Natural killer cell treated with Interleukin-12 subunit alpha and Interleukin-12 subunit beta and Interleukin-15 and Interleukin-18, amount 100 ng/mL, for 72 hours (primary cell): Measurements from ENCODE around the gene RIC8A. TPM values are rescaled to one million over a fixed set of nuclear protein-coding genes. Genes with fewer than 3 reads are reported as not detected.

ENCODE experiments used
- ATAC-seq, 2 donors: fragments of 150-1000 bp; cut with Tn5 transposase in 1 of 2; sonication (Bioruptor Pico), chemical (Tn5 transposase) in 1 of 2; 2 replicates each; pipeline ENCODE4 v1.10.0; 2021
- DNase-seq: peaks from one replicate; pipeline ENCODE4 v3.0.0; 2022; ENCODE audit warnings: low spot score
- H3K27ac Mint-ChIP-seq, 2 donors: 1 replicate in 1 of 2; 2 replicates in 1 of 2; pipeline ENCODE4 v1.8.0; 2022; ENCODE audit warnings: mixed read lengths in 2 of 2, mild to moderate bottlenecking in 1 of 2, moderate library complexity in 1 of 2
- H3K27me3 Mint-ChIP-seq, 2 donors: 1 replicate in 1 of 2; 2 replicates in 1 of 2; pipeline ENCODE4 v1.8.0; 2022; ENCODE audit warnings: mixed read lengths in 2 of 2
- H3K36me3 Mint-ChIP-seq: one replicate; pipeline ENCODE4 v1.8.0; 2022; ENCODE audit warnings: mixed read lengths
- H3K4me1 Mint-ChIP-seq, 2 donors: 1 replicate in 1 of 2; 2 replicates in 1 of 2; pipeline ENCODE4 v1.8.0; 2022; ENCODE audit warnings: low read depth in 2 of 2, mixed read lengths in 2 of 2, mild to moderate bottlenecking in 1 of 2
- H3K4me3 Mint-ChIP-seq: one replicate; pipeline ENCODE4 v1.8.0; 2022; ENCODE audit warnings: mixed read lengths
- H3K9me3 Mint-ChIP-seq: 2 replicates; pipeline ENCODE4 v1.8.0; 2022; ENCODE audit warnings: mixed read lengths
- total RNA-seq, 2 donors: library from RNA; stranded (reverse); gene quantifications; one replicate each; pipeline ENCODE4 v1.2.3, GENCODE V29; 2022

Gene RIC8A
- total RNA-seq, 2 donors from 2014 or later = 130 to 148 TPM

GRCh38 chr11:208917-209260 is 1.4 kb downstream of the RIC8A start:
- Mint-ChIP-seq H3K27ac (peak overlapping the region; percentile 98 to 99), H3K4me1 (peaks cover 27 to 40% of the 10 kb centered on the region in 2 donors), H3K4me3 (peak overlapping the region; percentile 96), H3K27me3 (no peaks in the 10 kb centered on the region), H3K9me3 (no peaks in the 10 kb centered on the region), H3K36me3 (no peaks in the 10 kb centered on the region)
- DNase-seq (no peak), ATAC-seq (peak in 1 of 2 donors; percentile 1)

GRCh38 chr11:209275-210121 is 2.0 kb downstream of the RIC8A start:
- no peaks in the 10 kb centered on the region for H3K27me3 Mint-ChIP-seq

GRCh38 chr11:210122-210802 is 2.8 kb downstream of the RIC8A start:
- Mint-ChIP-seq H3K36me3 (no peaks in the 10 kb centered on the region), H3K4me1 (peaks cover 25 to 32% of the 10 kb centered on the region in 2 donors), H3K27ac (peak overlapping the region; percentile 69 to 98), H3K27me3 (no peaks in the 10 kb centered on the region), H3K4me3 (peak overlapping the region; percentile 96), H3K9me3 (no peaks in the 10 kb centered on the region)
- DNase-seq = no peak
- no peak for ATAC-seq

More at GRCh38 chr11:209275-210121, 2.0 kb downstream of the RIC8A start:
- DNase-seq = no peak
- Mint-ChIP-seq H3K9me3 (no peaks in the 10 kb centered on the region), H3K27ac (peak overlapping the region; percentile 98 to 99), H3K4me1 (peaks cover 25 to 36% of the 10 kb centered on the region in 2 donors), H3K4me3 (peak overlapping the region; percentile 96), H3K36me3 (no peaks in the 10 kb centered on the region)
- ATAC-seq = no peak

- Mint-ChIP-seq H3K4me3 (no peak overlapping the region), H3K36me3 (no peaks in the 10 kb centered on the region), H3K4me1 (peaks cover 25 to 29% of the 10 kb centered on the region in 2 donors), H3K27ac (no peak overlapping the region), H3K9me3 (no peaks in the 10 kb centered on the region), H3K27me3 (no peaks in the 10 kb centered on the region)
- ATAC-seq = no peak
- no peak for DNase-seq
Measured at GRCh38 chr11:210803-211180, 3.3 kb downstream of the RIC8A start.

GRCh38 chr11:211295-211694 is 3.8 kb downstream of the RIC8A start:
- Mint-ChIP-seq H3K27me3 (no peaks in the 10 kb centered on the region), H3K4me1 (peaks cover 21 to 24% of the 10 kb centered on the region in 2 donors), H3K27ac (peak overlapping the region in 1 of 2 donors; percentile 23), H3K9me3 (no peaks in the 10 kb centered on the region), H3K36me3 (no peaks in the 10 kb centered on the region), H3K4me3 (peak overlapping the region; percentile 8)
- DNase-seq = no peak
- ATAC-seq = no peak

GRCh38 chr11:211741-212140 is 4.2 kb downstream of the RIC8A start:
- H3K4me1 Mint-ChIP-seq = peaks cover 17 to 22% of the 10 kb centered on the region in 2 donors
- H3K27me3 Mint-ChIP-seq = no peaks in the 10 kb centered on the region
- no peaks in the 10 kb centered on the region for H3K36me3 Mint-ChIP-seq
- H3K27ac Mint-ChIP-seq = peak overlapping the region in 1 of 2 donors; percentile 23
- H3K4me3 Mint-ChIP-seq = peak overlapping the region; percentile 8
- no peaks in the 10 kb centered on the region for H3K9me3 Mint-ChIP-seq
- ATAC-seq (no peak), DNase-seq (no peak)

GRCh38 chr11:212150-213100 is 4.9 kb downstream of the RIC8A start:
- H3K36me3 Mint-ChIP-seq = no peaks in the 10 kb centered on the region
- no peak overlapping the region for H3K27ac Mint-ChIP-seq
- H3K27me3 Mint-ChIP-seq = no peaks in the 10 kb centered on the region
- H3K9me3 Mint-ChIP-seq = no peaks in the 10 kb centered on the region
- DNase-seq (peak; percentile 29), ATAC-seq (no peak)
- peaks cover 16 to 17% of the 10 kb centered on the region in 2 donors for H3K4me1 Mint-ChIP-seq
- H3K4me3 Mint-ChIP-seq = no peak overlapping the region

- no peaks in the 10 kb centered on the region for H3K27me3 Mint-ChIP-seq
- H3K36me3 Mint-ChIP-seq = peaks cover 3% of the 10 kb centered on the region
- H3K27ac Mint-ChIP-seq = peak overlapping the region in 1 of 2 donors; percentile 13
- H3K4me1 Mint-ChIP-seq = peaks cover 13 to 18% of the 10 kb centered on the region in 2 donors
- ATAC-seq (no peak), DNase-seq (peak; percentile 38)
- H3K9me3 Mint-ChIP-seq = no peaks in the 10 kb centered on the region
- no peak overlapping the region for H3K4me3 Mint-ChIP-seq
Measured at GRCh38 chr11:213111-213510, 5.6 kb downstream of the RIC8A start.

GRCh38 chr11:214083-214482 is 6.6 kb downstream of the RIC8A start:
- peaks cover 11 to 18% of the 10 kb centered on the region in 2 donors for H3K4me1 Mint-ChIP-seq
- no peaks in the 10 kb centered on the region for H3K27me3 Mint-ChIP-seq
- no peak for DNase-seq
- no peak overlapping the region for H3K4me3 Mint-ChIP-seq
- no peak overlapping the region for H3K27ac Mint-ChIP-seq
- no peaks in the 10 kb centered on the region for H3K9me3 Mint-ChIP-seq
- H3K36me3 Mint-ChIP-seq = peaks cover 4% of the 10 kb centered on the region
- ATAC-seq = no peak

- no peak for ATAC-seq
- Mint-ChIP-seq H3K36me3 (peaks cover 4% of the 10 kb centered on the region), H3K4me1 (peaks cover 4 to 11% of the 10 kb centered on the region in 2 donors), H3K4me3 (no peak overlapping the region), H3K9me3 (no peaks in the 10 kb centered on the region), H3K27me3 (no peaks in the 10 kb centered on the region), H3K27ac (no peak overlapping the region)
- no peak for DNase-seq
Measured at GRCh38 chr11:215581-216037, 8.1 kb downstream of the RIC8A start.

- Mint-ChIP-seq H3K27ac (no peak overlapping the region), H3K9me3 (no peaks in the 10 kb centered on the region), H3K4me1 (peaks cover 4 to 9% of the 10 kb centered on the region in 2 donors), H3K4me3 (no peak overlapping the region), H3K36me3 (peaks cover 4% of the 10 kb centered on the region), H3K27me3 (no peaks in the 10 kb centered on the region)
- DNase-seq = no peak
- ATAC-seq = no peak
Measured at GRCh38 chr11:216081-216974, 8.8 kb downstream of the RIC8A start.

GRCh38 chr11:217704-218103 is 10.2 kb downstream of the RIC8A start:
- no peak for DNase-seq
- no peak for ATAC-seq
- peaks cover 4% of the 10 kb centered on the region for H3K36me3 Mint-ChIP-seq
- peaks cover 4 to 8% of the 10 kb centered on the region in 2 donors for H3K4me1 Mint-ChIP-seq
- no peaks in the 10 kb centered on the region for H3K27me3 Mint-ChIP-seq
- H3K27ac Mint-ChIP-seq = peak overlapping the region in 1 of 2 donors; percentile 40
- H3K9me3 Mint-ChIP-seq = no peaks in the 10 kb centered on the region
- H3K4me3 Mint-ChIP-seq = no peak overlapping the region
